SH-SY5Y (cell line): ENCODE measurements around the gene SMIM35.

Source experiments
- GATA2 ChIP-seq: IDR thresholded peaks from 2 replicates; pipeline ENCODE4 v1.6.1; 2011; ENCODE audit warnings: mild to moderate bottlenecking, low read depth, low read length
- GATA3 ChIP-seq: IDR thresholded peaks from 2 replicates; pipeline ENCODE4 v1.6.1; 2011; ENCODE audit warnings: low read depth, mild to moderate bottlenecking, low read length, moderate library complexity

- TF ChIP-seq GATA3 (no peak), GATA2 (no peak)
Measured at GRCh38 chr11:118003456-118003855, 83.3 kb downstream of the SMIM35 start.
